ENCODE measurements around the gene TLX1.
"Not testable (repeated sequence)": the region's sequence is repeated elsewhere in the genome, so short reads cannot be mapped to it uniquely, and the experiment has no call there.

TLX1 gene

DNA sequence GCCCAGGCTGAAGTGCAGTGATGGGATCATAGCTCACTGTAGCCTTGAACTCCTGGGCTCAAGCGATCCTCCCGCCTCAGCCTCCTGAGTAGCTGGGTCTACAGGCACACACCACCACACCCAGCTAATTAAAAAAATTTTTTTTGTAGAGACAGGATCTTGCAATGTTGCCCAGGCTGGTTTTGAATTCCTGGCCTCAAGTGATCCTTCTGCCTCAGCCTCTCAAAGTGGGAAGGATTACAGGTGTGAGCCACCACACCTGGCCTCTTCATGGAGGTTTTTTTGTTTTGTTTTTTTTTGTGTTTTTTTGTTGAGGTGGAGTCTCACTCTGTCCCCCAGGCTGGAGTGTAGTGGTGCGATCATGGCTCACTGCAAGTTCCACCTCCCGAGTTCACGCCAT, 23.4 kb downstream of the TLX1 start:
- not testable (repeated sequence) for DNase-seq

DNA sequence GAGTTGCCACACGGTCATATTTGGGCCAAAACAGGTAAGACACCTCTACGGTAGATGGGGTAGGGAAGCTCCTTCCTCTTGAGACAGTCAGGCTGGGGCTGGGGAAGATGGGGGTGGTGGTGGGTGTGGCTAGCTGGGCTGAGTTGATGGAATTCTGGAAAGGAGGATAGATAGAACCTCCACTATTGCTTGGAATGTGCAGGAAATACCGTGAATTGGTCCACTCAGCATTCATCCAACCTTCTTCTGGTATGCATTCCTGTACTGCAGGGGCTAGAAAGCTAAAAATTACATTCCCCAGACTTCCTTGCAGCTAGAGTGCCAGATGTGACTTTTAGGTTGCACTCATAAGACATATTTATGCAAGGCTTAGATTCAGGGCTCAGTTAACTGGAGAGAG, 24.8 kb downstream of the TLX1 start:
- no peak for DNase-seq

DNA sequence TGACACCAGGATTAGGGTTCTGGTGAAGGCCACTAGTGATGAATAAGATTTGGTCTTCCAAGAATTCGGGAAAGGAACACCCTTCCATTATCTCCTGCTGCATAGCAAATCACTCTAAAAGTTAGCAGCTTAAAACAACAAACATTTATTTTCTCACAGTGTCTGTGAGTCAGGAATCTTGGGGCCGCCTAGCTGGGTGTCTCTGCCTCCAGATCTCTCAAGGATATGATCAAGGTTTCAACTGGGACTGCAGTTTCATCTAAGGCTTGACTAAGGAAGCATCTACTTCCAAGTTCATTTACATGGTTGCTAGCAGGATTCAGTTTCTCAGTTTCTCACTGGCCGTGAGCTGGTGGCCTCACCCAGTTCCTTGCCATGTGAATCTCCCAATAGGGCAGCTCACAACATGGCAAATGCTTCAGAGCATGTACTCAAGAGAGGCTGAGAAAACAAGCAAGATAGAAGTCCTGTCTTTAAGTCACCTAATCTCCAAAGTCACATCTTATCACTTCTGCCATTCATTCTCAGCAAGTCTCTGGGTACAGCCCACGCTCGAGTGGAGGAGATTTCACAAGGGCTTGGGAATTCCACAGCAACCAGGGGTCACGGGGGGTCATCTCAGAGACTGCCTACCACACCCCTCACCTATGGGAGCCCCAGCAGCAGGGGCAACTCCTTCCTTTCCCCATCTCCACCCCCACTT, 26.8 kb downstream of the TLX1 start:
- DNase-seq: no peak

DNA sequence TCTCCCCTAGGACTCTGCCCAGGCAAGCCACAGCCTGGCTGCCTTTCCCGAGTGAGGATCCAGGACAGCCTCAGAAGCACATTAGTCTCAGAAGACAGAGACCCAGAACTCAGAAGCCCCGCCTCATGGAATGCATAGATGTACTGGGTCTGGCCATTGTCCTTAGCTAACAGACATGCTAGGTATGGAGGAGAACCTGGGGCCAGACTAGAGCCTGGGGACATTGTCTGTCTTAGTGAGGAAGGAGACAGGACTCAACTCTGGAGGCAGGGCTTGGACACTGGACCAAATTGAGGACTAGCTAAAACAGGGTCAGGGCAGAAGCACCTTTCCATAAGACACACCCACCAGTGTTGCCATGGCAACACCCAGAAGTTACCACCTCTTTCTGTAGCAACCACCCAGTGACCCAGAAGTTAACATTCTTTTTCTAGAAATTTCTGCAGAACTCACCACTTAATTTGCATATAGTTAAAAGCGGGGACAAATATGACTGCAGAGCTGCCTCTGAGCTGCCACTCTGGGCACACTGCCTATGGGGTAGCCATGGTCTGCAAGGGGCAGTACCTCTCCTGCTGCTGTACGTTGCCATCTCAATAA, 27.5 kb downstream of the TLX1 start:
- no peak for DNase-seq

DNA sequence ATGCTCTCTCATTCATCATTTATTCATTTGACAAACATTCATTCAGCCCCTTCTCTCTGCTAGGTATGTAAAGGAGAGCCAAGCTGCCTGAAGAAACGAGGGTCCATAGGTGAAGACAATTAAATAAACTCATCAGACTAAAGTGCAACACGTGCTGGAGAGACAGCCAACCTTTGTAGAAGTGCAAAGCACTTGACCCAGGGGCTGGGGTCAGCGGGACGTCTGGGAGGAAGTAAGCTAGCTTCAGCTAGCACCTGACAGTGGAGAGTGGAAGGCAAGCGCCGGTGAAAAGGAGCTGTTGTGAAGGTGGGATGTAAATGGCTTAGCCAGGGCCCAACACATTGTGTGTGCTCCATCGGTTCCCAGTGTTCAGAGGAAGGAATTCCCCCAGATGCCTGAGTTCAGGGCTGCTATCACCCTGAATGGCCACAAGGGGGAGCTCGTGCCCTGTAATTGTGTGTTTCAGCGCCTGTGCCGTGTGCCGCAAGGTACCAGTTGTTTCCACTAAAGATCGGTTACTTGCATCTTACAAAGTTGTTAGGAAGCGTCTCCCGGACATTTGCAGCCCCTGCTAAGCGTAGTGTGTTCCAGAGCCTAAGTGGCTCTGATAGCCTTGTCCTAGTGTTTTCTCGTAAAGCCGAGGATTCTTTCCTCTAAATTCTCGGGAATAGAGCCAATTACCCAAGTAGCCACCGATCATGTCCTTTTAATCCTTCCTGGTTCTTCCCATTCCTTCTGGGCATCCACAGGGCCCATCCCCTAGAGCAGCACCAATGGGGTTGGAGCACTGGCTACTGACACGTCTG, 30.6 kb downstream of the TLX1 start:
- DNase-seq: no peak

DNA sequence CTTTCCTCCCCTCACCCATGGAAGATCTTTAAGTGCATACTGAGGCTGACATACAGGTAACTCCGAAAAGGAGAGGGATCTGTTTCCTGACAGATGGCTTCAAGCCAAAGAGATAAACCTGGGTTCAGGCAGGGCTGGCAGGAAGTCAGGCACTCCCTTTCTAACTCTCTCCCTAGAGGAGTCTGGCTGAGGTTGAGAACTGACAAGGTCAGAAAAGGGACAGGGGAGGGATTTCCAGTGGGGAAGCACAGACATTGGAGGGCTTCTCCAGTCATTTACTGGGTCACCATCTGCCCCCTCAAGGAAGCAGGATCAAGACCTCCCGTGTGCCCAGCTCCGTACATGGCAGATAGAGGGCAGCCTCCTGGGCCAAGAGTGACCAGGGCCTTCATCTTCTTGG, 31.6 kb downstream of the TLX1 start:
- DNase-seq: no peak

DNA sequence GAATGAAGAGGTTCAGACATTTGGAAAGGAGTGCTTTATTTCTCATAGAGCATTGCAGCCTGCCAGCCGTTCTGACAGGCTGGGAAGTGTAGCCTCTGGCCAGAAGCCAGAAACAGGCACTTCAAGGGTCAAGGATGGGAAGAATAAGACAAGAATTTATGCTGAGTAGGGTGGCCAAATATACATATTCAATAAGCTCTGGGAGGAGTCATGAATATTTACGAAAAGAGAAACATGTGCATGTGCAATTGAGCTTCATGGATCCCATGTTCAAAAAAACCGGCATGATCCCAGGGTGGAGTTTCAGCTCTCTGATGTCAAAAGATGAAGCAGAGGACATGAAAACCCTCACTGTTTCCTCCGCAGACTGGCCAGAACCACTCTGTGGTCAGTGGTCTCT, 32.9 kb downstream of the TLX1 start:
- no peak for DNase-seq

DNA sequence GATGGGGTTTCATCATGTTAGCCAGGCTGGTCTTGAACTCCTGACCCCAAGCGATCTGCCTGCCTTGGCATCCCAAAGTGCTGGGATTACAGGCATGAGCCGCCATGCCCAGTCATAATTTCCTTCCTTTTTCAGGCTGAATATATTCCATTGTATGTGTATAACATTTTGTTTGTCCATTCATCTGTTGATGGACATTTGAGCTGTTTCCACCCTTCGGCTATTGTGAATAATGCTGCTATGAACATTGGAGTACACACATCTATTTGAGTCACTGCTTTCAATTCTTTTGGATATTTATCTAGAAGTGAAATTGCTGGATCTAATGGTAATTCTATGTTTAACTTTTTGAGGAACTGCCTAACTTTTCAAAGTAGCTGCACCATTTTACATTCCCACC, 34.6 kb downstream of the TLX1 start:
- no peak for DNase-seq

DNA sequence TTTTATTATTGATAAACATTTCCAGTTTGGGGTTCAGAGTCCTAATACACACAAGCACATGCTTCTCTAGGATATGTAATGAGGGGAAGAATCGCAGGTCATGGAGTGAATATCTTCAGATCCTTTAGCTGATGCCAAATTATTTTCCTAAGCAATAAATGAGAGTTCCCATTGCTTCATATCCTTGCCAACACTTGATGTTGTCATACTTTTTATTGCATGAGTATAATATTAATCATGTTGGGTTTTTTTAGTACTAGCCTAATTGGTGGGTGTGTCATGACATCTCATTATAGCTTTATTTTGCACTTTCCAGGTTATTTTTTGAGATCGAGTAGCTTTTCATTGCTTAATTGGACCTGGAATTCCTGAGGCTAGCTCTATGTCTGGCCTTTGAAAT, 35.3 kb downstream of the TLX1 start:
- no peak for DNase-seq

DNA sequence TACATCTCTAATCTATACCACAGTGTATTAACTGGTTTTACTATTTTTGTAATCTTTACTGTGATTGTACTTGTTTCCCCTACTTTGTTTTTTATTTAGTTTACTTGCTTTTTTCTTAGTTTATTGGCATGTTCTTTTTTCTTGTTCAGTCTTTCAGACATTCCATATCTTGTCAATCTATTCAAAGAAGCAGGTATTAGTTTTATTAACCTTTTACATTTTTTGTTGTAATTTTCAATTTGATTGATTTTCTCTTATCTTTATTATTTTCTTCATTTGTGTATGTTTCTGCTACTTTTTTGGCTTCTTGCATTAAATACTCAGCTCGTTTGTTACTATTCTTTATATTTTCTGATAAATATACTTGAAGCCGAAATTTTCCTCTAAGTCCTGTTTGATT, 41.6 kb downstream of the TLX1 start:
- no peak for DNase-seq

DNA sequence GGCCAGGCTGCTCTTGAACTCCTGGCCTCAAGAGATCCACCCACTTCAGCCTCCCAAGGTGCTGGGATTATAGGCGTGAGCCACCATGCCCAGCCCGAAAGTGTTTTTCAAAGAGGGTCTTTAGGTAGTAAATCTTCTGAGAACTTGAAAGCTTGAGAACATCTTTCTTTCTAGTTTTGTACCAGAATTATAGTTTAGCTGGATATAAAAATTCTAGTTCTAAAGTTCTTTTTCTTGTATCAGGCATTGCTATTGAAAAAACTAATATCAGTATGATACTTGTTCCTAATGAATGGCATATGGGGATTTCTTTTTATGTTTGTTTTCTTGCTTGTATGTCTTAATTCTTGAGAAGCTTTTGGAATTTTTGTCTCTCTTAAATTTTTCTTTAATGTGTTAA, 43.2 kb downstream of the TLX1 start:
- no peak for DNase-seq

DNA sequence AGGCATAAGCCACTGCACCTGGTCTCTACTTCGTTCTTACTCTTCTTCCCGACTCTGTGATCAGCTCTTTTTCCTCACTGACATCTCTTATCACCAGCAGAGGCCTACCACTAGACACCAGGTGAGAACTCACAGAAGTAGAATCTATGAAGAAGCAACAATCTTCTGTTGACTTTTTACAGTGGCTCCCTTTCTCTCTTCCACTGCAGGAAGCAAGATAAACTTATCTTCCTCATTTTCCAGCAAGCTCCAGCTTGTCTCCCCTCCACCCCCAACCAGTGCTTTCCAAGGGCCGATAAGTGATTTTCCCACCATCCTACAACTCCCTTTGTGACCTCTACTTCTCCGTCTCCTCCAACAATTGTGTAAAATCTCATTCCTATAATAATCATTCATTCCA, 45.5 kb downstream of the TLX1 start:
- no peak for DNase-seq

DNA sequence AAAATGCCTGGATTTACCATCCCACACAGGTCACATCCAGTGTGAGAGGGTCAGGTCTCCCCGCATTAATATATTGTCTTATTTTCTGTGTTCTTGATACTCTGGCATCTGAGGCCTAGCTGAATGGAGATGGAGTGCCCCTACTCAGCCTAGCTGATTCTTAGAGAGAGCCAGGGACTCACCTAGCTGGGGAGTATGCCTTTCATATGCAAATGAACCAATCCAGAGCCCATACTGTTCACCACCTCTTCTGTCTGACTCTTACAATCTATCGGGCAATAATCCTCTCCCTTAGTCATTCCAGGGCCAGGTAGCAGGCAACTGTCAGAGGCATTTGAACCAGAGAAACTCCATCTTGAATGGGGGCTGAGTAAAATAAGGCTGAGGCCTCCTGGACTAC, 51.8 kb downstream of the TLX1 start:
- no peak for DNase-seq

DNA sequence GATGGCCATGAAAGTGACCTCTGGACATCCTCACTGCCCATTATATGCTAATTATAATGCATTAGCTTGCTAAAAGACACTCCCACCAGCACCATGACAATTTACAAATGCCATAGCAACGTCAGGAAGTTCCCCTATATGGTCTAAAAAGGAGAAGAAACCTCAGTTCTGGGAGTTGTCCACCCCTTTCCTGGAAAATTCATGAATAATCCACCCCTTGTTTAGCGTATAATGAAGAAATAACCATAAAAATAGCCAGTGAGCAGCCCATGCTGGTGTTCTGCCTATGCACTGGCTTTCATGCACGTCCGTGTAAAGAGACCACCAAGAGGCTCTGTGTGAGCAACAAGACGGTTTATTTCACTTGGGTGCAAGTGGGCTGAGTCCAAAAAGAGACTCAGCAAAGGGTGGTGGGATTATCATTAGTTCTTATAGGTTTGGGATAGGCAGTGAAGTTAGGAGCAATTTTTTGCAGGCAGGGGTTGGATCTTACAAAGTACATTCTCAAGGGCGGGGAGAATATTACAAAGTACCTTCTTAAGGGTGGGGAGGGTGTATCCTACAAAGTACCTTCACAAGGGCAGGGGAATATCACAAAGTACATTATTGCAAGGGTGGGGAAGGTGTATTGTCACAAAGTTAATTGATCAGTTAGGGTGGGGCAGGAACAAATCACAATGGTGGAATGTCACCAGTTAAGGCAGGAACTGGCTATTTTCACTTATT, 52.5 kb downstream of the TLX1 start:
- no peak for DNase-seq

Data from NCI-H524 treated with DMSO at 0.1 percent for 48 hours (cell line).